Putamen (tissue), 1 donor: Measurements from ENCODE around the gene C5orf24.
"Not testable (repeated sequence)": the region's sequence is repeated elsewhere in the genome, so short reads cannot be mapped to it uniquely, and the experiment has no call there.

ENCODE experiments used
- DNase-seq: peaks from one replicate; pipeline ENCODE4 v3.0.0-alpha.2; 2016; ENCODE audit warnings: low spot score

Gene C5orf24

DNA sequence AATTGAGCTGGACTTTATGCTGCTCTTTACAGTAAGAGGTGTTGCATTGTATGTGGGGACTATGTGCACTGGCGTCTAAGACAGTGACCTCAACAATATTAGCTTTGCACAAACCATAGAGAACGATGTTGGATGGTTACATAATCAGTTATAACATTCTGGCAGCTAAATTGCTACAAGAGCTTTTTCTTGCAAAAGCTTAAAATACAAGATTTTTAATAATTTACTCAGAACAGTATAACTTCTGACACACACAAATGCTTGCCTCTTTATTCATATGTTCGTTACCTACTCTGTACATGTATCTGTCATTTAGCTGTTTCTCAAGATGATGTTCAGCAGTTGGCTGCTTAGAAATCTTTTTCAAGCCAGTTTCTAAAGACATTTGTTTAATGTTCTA, 11.6 kb downstream of the C5orf24 start:
- no peak for DNase-seq

DNA sequence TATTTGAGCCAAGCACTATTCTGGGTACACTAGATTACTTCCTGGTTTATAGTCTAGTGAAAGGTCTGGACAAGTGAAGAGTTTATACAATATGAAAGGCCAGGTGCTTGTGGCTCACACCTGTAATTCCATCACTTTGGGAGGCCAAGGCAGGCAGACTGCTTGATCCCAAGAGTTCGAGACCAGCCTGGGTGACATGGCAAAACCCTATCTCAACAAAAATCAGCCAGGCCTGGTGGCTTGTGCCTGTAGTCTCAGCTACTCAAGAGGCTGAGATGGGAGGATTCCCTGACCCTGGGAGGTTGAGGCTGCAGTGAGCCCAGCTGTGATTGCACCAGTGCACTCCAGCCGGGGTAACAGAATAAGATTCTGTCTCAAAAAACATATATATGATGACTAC, 18.9 kb downstream of the C5orf24 start:
- no peak for DNase-seq

DNA sequence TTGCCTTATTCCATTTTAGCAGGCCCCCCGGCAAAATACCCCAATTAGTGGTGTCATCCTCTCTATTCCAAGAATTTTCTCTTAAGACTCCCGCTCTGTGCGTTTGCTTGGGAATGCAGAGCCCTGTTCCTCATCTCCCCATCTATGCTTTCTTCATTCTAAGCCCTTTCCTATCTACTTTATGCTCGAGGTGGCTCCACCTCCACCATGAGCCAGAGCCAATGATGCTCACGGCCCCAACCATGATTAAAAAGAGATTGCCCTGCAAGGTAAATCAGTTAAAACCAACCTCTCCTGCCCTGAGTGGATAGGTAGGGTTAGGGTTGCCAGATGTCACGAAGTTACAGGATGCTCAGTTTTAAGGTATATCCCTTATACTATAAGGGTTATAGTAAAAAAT, 27.7 kb downstream of the C5orf24 start:
- DNase-seq = peak; percentile 57

DNA sequence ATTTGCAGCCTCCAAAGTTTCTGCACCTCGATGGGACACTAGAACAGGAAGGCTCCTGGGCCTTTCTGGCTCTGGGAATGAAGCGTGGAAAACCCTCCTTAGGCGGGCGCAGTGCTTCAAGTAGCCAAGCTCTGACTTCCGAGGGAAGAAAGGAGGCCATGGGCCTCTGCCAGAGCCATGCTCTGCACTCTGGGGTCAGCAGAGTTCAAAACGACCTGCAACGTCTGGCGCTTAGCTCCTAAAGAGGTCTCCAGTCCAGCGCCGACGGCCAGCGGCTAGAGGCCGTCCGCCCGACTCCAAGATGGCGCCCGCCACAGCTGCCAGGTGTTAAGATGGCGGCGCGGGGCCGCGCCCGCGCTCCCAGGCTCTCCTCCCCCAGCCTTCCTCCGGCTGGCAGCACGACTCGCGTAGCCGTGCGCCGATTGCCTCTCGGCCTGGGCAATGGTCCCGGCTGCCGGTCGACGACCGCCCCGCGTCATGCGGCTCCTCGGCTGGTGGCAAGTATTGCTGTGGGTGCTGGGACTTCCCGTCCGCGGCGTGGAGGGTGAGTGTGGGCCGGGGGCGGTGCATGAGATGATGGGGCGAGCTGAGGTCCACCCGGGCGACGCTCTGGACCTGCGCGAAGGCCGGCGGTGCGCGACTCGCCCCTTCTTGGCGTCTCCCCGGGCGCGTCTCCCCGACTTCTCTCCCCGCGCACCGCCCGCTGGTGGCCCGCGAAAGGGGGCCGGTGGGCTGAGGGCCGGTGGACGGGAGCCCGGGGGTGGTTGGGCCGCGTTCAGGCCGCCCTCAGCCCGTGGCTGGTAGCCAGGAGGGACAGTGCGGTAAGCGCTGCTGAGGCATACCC, 28.4 kb downstream of the C5orf24 start, which contains the start of gene TXNDC15:
TXNDC15 (plus strand) TSS at position 385 of the 844 bp plus-strand sequence; CDS start at position 442, 57 bp downstream.
- peak; percentile 88 for DNase-seq

DNA sequence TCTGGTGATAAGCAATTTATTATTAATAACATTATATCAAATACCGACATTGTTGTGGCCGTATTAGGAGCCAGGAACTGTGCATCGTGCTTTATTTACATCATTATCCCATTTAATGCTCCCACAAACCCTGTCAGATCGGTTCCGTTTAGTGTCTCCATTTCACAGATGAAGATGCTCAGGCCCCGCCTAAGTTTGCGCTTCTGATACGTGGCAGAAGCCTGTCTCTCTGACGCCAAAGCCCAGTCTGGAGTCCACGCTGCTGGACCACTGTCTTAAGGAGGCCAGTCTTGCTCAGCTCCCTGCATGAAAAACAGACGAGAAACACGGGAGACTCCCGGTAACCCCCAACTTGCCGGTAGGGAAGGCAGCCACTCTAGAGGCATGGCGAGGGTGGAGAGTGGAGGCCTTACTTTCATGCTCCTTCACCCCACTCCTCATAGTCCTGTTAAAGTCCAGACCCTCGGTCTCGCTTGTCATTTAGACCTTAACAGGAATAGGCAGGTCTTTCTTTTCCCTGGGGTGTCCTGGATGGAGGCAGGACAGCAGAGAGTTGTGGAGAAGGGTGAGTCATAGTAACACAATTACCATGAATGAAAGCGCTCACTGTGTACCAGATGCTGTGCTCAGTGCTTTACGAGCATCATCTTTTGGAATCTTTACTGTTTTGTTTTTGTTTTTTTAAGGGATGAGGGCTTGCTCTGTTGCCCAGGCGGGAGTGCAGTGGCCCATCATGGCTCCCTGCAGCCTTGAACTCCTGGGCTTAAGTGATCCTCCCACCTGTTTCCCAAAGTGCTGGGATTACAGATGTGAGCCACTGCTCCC, 29.3 kb downstream of the C5orf24 start:
- peak; percentile 73 for DNase-seq

DNA sequence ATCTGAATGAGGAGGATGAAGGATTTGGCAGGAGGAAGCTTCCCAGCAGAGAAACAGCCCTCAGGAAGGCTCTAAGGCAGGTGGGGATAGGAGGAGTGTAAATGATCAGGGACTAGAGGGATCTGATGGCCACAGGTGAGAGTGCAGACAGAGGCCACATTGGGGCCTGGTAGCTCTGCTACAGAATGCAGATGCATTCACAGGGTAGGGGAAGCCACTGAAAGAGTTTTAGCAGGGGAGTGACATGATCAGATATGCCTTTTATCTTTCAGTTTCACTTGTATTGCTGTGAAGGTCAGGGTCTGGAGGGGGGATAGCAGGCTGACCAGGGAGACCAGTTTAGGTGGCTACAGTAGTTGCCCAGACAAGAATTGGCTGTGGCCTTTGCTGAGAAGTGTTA, 31.4 kb downstream of the C5orf24 start:
- DNase-seq = no peak

DNA sequence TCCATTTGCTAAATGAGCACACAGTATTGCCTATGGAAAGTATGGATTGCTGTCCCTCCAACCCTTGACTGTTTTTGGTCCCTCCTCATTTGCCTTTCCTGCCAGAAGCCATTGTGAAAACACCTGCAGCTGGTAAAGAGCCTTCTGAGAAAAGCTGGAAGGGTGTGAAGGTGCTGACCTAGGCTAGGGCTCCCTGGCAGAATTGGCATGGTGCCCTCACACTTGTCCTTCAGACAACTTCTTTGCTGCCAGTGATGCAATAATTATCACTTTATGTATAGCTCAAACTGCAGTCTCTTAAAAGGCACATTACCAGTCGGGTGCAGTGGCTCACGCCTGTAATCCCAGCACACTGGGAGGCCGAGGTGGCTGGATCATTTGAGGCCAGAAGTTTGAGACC, 32.6 kb downstream of the C5orf24 start:
- DNase-seq = no peak

DNA sequence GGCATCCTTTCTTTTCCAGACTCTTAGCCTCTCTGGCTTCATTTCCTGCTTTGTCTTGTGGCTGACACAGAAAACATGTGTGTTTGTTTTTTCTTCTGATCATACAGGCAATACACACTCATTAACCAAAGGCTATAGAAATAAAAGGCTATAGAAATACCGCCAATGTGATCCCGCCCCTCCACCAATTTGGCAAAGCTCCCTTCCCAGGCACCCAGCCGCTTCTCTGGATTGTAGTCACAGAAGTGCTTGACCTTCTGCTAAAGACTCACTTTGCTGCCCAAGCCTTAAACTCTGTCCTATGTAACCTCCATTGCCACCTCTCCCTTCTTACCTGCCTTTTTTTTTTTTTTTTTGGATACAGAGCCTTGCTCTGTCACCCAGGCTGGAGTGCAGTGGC, 33.7 kb downstream of the C5orf24 start:
- no peak for DNase-seq

DNA sequence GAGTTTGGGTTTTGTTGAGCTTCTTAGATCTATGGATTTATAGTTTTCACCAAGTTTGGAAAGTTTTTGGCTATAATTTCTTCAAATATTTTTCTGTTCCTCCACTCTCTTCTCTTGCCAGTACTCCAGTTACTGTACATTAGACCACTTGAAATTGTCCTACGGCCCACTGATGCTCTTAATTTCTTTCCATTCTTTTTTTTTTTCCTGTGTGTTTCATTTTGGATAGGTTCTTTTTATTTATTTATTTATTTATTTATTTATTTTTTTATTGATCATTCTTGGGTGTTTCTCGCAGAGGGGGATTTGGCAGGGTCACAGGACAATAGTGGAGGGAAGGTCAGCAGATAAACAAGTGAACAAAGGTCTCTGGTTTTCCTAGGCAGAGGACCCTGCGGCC, 35.2 kb downstream of the C5orf24 start:
- DNase-seq = not testable (repeated sequence)

DNA sequence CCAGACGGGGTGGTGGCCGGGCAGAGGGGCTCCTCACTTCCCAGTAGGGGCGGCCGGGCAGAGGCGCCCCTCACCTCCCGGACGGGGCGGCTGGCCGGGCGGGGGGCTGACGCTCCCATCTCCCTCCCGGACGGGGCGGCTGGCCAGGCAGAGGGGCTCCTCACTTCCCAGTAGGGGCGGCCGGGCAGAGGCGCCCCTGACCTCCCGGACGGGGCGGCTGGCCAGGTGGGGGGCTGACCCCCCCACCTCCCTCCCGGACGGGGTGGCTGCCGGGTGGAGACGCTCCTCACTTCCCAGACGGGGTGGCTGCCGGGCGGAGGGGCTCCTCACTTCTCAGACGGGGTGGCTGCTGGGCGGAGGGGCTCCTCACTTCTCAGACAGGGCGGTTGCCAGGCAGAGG, 35.9 kb downstream of the C5orf24 start:
- DNase-seq = not testable (repeated sequence)

DNA sequence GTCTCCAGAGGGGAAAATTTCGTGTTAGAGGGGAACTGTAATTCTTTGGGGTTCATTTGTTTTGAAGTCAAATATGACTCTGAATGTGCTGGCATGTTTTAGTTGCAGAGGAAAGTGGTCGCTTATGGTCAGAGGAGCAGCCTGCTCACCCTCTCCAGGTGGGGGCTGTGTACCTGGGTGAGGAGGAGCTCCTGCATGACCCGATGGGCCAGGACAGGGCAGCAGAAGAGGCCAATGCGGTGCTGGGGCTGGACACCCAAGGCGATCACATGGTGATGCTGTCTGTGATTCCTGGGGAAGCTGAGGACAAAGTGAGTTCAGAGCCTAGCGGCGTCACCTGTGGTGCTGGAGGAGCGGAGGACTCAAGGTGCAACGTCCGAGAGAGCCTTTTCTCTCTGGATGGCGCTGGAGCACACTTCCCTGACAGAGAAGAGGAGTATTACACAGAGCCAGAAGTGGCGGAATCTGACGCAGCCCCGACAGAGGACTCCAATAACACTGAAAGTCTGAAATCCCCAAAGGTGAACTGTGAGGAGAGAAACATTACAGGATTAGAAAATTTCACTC, 41.9 kb downstream of the C5orf24 start:
- DNase-seq = no peak

DNA sequence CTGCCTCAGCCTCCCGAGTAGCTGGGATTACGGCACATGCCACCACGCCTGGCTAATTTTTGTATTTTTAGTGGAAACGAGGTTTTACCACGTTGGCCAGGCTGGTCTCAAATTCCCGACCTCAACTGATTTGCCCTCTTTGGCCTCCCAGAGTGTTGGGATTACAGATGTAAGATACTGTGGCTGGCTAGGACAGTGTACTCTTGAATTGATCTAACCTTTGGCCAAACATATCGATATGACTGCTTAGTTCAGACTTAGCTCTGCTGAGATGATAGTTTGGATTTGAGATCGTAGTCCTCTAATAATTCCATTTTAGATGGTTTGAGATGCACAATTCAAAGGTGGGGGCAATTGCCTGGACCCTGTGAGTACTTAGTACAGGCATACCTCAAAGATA, 43.6 kb downstream of the C5orf24 start:
- no peak for DNase-seq

DNA sequence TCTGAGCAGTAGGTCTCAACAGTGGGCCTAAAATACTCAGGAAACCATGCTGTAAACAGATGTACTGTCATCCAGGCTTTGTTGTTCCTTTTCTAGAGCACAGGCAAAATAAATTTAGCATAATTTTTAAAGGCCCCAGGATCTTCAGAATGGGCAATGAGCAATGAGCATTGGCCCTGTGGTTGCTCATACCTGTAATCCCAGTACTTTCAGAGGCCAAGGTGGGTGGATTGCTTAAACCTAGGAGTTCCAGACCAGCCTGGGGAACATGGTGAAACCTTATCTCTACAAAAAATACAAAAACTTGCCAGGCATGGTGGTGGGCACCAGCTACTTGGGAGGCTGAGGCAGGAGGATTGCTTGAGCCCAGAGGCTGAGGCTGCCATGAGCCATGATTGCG, 45.7 kb downstream of the C5orf24 start:
- no peak for DNase-seq

DNA sequence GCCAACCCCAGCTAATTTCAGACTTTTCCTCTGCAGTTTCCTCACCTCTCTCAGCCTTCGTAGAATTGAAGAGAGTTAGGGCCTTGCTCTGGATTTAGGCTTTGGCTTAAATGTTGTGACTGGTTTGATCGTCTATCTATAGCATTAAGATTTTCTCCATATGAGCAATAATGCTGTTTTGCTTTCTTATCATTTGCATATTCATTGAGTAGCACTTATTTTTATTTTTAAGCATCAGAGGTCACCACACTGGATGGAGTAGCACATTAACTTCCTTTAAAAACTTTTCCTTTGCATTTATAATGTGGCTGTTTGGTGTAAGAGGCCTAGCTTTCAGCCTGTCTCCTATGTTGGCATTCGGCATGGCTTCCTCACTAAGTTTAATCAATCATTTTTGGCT, 46.5 kb downstream of the C5orf24 start:
- DNase-seq = no peak

DNA sequence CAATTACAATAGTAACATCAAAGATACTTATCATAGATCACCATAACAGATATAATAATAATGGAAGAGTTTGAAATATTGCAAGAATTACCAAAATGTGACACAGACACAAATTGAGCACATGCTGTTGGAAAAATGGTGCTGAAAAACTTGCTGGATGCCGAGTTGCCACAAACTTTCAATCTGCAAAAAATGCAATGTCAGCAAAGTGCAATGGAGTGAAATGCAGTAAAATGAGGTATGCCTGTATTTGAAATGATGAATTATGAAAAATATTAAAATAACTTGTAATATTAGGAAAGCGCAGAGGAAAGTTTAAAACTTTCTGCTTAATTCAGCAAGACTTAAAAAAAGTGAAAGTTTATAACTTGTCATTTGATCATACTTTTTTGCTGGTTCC, 47.2 kb downstream of the C5orf24 start:
- no peak for DNase-seq

DNA sequence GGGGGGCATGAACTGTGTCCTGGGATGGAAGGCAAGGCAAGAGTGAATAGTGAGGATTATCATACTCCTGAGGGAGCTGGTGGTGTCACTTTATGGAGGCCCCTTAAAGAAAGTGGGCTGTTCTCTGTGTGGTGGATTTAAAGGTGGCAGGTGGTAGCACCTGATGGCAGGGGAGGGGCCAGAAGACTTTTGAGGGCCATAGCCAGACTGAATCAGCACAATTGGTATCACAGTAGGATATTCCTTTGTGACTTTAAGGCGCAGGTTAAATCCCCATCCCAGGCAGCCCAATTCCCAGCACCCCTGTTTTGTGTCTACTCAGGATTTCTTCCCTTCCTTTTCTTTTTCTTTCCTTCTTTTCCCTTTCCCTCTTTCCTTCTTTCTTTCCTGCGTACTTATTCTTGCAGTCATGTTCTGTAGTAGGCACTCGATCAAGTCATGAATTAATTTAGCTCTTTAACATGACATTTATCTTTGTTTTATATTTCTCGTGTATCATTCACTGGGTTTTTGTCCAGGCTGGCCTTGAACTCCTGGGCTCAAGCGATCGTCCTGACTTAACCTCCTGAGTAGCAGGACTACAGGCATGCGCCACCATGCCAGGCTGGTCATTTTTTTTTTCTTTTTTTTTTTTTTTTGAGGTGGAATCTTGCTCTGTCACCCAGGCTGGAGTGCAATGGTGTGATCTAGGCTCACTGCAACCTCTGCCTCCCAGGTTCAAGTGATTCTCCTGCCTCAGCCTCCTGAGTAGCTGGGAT, 48.2 kb downstream of the C5orf24 start:
- DNase-seq = no peak

DNA sequence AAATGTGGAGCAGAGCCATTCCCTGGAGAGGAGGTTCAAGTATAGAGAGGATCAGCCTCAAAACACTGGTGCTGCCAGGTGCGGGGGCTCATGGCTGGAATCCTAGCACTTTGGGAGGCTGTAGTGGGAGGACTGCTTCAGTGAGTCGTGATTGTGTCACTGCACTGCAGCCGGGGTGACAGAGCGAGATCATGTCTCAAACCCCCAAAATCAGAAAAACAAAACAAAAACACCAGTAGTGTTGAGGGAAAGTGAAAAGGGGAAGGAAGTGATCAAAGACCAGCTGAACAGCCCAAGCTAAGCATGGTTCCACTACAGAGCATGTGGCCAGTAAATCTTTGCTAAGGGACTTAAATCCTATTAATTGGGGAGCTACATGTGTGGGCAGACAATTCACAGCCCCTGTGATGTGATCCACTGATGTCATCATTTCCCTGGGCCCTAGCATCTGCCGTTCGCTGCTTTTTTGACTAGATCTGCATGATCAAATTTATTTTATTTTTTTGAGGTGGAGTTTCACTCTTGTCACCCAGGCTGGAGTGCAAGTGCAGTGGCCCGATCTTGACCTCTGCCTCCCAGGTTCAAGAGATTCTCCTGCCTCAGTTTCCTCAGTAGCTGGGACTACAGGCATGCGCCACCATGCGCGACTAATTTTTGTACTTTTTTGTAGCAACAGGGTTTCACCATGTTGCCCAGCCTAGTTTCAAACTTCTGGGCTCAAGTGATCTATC, 56.5 kb downstream of the C5orf24 start:
- DNase-seq = no peak

DNA sequence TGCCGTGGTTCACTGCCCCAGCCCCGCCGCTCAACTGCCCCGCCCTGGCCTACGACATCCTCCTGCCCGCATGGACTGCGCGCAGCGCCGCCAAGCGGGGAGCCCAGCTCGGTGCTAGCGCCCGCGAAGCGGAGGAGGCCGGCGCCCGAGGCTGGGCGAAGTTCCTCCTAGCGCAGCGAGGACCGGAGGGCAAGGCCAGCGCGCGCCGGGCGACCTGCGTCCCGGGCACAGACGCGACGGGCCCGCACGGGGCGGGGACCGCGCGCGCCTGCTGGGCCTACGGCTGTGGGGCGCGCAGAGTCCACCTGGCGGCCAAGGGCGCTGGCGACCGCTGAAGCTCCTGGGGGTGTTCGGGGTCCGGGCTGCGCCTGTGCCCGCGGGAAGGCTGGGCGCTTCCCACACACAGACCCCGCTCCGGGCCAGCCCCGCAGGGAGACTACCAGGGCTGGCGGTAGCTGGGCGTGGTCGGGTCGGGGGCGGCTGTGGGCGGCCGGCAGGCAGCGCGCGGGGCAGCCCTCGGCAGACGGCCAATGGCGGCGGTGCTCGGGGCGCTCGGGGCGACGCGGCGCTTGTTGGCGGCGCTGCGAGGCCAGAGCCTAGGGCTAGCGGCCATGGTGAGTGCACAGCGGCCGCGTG, 59.0 kb downstream of the C5orf24 start, which contains the start of gene PCBD2:
PCBD2 (plus strand) TSS at position 522 of the 636 bp plus-strand sequence; CDS start at position 531, 9 bp downstream.
- peak; percentile 86 for DNase-seq

DNA sequence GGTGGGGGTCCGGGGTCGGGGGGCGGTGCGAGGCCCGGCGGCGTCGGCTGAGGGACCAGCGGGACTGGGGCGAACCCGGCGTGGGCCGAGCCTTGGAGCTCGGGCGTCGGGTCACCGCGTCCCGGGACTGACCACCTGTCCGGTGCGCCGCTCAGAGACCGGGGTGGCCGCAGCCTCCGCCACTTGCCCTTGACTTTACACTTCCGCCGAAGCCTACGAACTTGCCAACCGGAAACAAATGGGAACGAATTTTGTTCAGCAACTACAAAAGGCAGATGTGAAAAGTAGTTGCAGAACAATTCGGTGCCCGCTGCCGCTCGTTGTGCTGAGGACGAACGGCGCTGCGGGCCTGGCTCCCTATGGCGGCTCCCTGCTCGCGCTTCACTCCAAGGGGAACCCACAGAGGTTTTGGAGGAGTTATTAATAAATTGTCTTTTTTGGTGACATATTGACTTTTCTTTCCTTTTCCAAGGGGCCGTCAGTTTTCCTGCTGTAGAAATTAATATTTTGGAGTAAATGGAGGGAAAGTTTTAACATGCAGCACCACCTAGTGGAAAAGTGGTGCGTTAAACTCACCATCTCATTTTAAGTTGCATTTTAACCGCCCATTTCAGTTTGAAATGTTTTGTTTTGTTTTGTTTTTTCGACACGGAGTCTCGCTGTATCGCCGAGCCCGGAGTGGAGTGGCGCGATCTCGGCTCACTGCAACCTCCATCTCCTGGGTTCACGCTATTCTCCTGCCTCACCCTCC, 59.7 kb downstream of the C5orf24 start:
- DNase-seq = peak; percentile 63

DNA sequence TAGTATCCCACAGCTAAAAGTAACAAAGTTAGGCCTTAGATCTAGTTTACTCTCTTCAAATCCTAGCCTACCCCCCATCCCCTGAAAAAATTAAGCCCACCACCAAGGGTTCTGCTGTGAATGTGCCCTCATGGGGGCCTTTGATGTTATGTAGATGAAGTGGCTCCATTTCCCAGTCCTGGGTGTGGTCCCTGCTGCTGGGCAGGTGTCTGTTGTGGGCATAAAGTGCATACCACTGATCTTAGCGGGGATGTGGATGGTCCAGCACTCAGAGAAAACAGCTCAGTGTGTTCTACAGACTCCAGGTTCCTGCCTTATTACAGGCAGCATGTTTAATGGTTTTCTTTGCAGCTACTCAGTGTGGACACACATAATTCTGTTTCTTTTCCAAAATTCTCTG, 61.0 kb downstream of the C5orf24 start:
- no peak for DNase-seq
